Measurements from ENCODE around the gene INHBA. TPM values are rescaled to one million over a fixed set of nuclear protein-coding genes. Genes with fewer than 3 reads are reported as not detected.

The INHBA gene
- total and polyA plus RNA-seq, 2 experiments from 2014 or later: 0.94 to 1.3 TPM

DNA sequence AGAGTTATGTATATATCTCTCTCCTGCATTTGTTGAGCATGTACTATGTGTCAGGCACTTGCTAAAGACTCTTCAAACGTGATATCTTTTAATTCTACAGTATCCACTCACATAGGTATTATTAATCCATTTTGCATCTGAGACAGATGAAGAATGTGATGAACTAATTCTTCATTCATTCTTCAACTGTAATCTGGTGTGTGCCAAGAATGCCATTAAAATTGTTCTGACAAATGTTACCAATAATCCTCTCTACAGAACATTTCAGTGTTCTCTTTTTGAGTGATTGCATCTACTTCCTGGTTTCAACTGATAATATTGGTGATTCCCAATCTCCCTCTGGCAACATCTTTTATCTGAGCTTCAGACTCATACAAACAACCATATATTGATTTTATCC, 18.0 kb upstream of the INHBA start:
- H3K36me3 Mint-ChIP-seq (ENCODE audit: low read depth): no peaks in the 10 kb centered on the region
- H3K4me2 ChIP-seq: no peak overlapping the region
- H3F3A ChIP-seq (replicated peaks; ENCODE audit: low read depth): no peaks in the 10 kb centered on the region
- no peak overlapping the region for H3K27ac Mint-ChIP-seq
- H3K27me3 Mint-ChIP-seq (ENCODE audit: insufficient read depth, low read depth, poor library complexity): peaks cover 1% of the 10 kb centered on the region
- no peaks in the 10 kb centered on the region for H3K4me1 ChIP-seq (ENCODE audit: insufficient read depth)
- DNase-seq (ENCODE audit: low spot score) (no peak), ATAC-seq (no peak)
- H3K4me3 Mint-ChIP-seq: no peak overlapping the region
- peaks cover 14% of the 10 kb centered on the region for H3K4me1 Mint-ChIP-seq
- no peaks in the 10 kb centered on the region for H4K20me1 ChIP-seq (replicated peaks; ENCODE audit: insufficient read depth)
- no peak overlapping the region for H3K27ac ChIP-seq (ENCODE audit: low read depth)
- no peak overlapping the region for H3K4me3 ChIP-seq
- H2AFZ ChIP-seq: no peak overlapping the region
- no peaks in the 10 kb centered on the region for H3K79me2 ChIP-seq (replicated peaks; ENCODE audit: insufficient read depth)
- no peaks in the 10 kb centered on the region for H3K27me3 ChIP-seq (ENCODE audit: insufficient read depth)
- TF ChIP-seq STAT1 (IDR thresholded peaks at IDR 0.05; ENCODE audit: unreplicated experiment): no peak
- no peak for TF ChIP-seq ZNF114 (CRISPR knock-in tag; IDR thresholded peaks at IDR 0.05)
- TF ChIP-seq, protein P1, sequence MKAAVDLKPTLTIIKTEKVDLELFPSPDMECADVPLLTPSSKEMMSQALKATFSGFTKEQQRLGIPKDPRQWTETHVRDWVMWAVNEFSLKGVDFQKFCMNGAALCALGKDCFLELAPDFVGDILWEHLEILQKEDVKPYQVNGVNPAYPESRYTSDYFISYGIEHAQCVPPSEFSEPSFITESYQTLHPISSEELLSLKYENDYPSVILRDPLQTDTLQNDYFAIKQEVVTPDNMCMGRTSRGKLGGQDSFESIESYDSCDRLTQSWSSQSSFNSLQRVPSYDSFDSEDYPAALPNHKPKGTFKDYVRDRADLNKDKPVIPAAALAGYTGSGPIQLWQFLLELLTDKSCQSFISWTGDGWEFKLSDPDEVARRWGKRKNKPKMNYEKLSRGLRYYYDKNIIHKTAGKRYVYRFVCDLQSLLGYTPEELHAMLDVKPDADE (IDR thresholded peaks at IDR 0.05): no peak
- TF ChIP-seq ZNF331 (CRISPR knock-in tag; IDR thresholded peaks at IDR 0.05; ENCODE audit: low read depth): no peak
- no peak for TF ChIP-seq POLR2AphosphoS5 (IDR thresholded peaks at IDR 0.05; ENCODE audit: low read depth)
- no peak for TF ChIP-seq JUNB (IDR thresholded peaks at IDR 0.05; ENCODE audit: unreplicated experiment)
- TF ChIP-seq CREB1 (CRISPR knock-in tag; IDR thresholded peaks at IDR 0.05; ENCODE audit: low read depth): no peak
- TF ChIP-seq EZH2 (IDR thresholded peaks at IDR 0.05; ENCODE audit: low read depth, unreplicated experiment): no peak
- H3K36me3 ChIP-seq (ENCODE audit: insufficient read depth): no peaks in the 10 kb centered on the region
- H3K9me3 Mint-ChIP-seq: no peaks in the 10 kb centered on the region
- H3K9me2 ChIP-seq (ENCODE audit: insufficient read depth): no peaks in the 10 kb centered on the region; the same call in 1 of the 2 replicates

DNA sequence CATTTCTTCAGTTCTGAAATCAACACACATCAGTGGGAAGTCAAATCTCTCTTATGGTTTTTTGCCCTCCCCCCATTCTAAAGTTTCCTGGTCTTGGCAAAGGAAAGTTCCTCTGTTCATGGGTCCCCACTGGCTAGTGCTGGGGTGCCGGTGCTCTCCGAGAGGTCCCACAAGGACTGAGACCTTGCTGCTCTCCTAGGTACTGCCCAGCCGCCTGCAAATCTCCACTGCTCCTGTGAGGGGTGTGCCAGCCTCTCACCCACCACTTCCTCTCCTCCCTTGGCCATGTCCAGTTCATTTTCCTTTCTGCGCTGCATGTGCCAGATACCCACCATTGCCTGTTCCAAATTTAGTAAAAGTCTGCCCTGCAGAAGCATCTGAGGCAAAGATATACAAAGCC, 17.2 kb upstream of the INHBA start:
- no peaks in the 10 kb centered on the region for H3K9me3 Mint-ChIP-seq
- Histone ChIP-seq H3K4me2 (no peak overlapping the region), H2AFZ (no peak overlapping the region), H3K4me1 (ENCODE audit: insufficient read depth) (no peaks in the 10 kb centered on the region), H3K4me3 (no peak overlapping the region), H4K20me1 (replicated peaks; ENCODE audit: insufficient read depth) (no peaks in the 10 kb centered on the region), H3K36me3 (ENCODE audit: insufficient read depth) (no peaks in the 10 kb centered on the region), H3K27me3 (ENCODE audit: insufficient read depth) (no peaks in the 10 kb centered on the region), H3K79me2 (replicated peaks; ENCODE audit: insufficient read depth) (no peaks in the 10 kb centered on the region), H3F3A (replicated peaks; ENCODE audit: low read depth) (no peaks in the 10 kb centered on the region), H3K27ac (ENCODE audit: low read depth) (no peak overlapping the region), H3K9me2 (ENCODE audit: insufficient read depth) (no peaks in the 10 kb centered on the region; the same call in 1 of the 2 replicates)
- peak; percentile 34; the same call in 1 of the 3 replicates for ATAC-seq
- H3K36me3 Mint-ChIP-seq (ENCODE audit: low read depth): no peaks in the 10 kb centered on the region
- peaks cover 9% of the 10 kb centered on the region for H3K4me1 Mint-ChIP-seq
- H3K4me3 Mint-ChIP-seq: no peak overlapping the region
- peaks cover under 1% of the 10 kb centered on the region for H3K27me3 Mint-ChIP-seq (ENCODE audit: insufficient read depth, low read depth, poor library complexity)
- no peak for TF ChIP-seq NANOG (IDR thresholded peaks at IDR 0.05; ENCODE audit: borderline replicate concordance)
- TF ChIP-seq, protein P1 (IDR thresholded peaks at IDR 0.05): no peak
- TF ChIP-seq, protein P2, sequence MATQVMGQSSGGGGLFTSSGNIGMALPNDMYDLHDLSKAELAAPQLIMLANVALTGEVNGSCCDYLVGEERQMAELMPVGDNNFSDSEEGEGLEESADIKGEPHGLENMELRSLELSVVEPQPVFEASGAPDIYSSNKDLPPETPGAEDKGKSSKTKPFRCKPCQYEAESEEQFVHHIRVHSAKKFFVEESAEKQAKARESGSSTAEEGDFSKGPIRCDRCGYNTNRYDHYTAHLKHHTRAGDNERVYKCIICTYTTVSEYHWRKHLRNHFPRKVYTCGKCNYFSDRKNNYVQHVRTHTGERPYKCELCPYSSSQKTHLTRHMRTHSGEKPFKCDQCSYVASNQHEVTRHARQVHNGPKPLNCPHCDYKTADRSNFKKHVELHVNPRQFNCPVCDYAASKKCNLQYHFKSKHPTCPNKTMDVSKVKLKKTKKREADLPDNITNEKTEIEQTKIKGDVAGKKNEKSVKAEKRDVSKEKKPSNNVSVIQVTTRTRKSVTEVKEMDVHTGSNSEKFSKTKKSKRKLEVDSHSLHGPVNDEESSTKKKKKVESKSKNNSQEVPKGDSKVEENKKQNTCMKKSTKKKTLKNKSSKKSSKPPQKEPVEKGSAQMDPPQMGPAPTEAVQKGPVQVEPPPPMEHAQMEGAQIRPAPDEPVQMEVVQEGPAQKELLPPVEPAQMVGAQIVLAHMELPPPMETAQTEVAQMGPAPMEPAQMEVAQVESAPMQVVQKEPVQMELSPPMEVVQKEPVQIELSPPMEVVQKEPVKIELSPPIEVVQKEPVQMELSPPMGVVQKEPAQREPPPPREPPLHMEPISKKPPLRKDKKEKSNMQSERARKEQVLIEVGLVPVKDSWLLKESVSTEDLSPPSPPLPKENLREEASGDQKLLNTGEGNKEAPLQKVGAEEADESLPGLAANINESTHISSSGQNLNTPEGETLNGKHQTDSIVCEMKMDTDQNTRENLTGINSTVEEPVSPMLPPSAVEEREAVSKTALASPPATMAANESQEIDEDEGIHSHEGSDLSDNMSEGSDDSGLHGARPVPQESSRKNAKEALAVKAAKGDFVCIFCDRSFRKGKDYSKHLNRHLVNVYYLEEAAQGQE (IDR thresholded peaks at IDR 0.05; ENCODE audit: unreplicated experiment): peak; percentile 48
- no peak overlapping the region for H3K27ac Mint-ChIP-seq
- DNase-seq (ENCODE audit: low spot score): no peak
